Pancreas (tissue), 10 donors: Measurements from ENCODE around the gene ZIC2. TPM values are rescaled to one million over a fixed set of nuclear protein-coding genes. Genes with fewer than 3 reads are reported as not detected.

ENCODE experiments used
- ATAC-seq, 4 donors: fragments of 200-7000 bp; cut with Tn5 transposase; one replicate each; pipeline versions ENCODE4 v1.8.0 to v1.9.1; 2020; ENCODE audit warnings: mild to moderate bottlenecking in 4 of 4, moderate library complexity in 4 of 4
- DNase-seq, 6 donors: peaks; one replicate each; pipeline ENCODE4 v3.0.0-alpha.2; 2020
- FAIRE-seq: peaks from 2 replicates; lab custom pipeline; 2012; peaks lifted over from hg19 to GRCh38; lab: Jason Lieb, UNC
- H3K27ac ChIP-seq, 4 donors: fragments of 200-600 bp; sonication (generic); 1 replicate in 3 of 4; 2 replicates in 1 of 4; pipeline versions ENCODE4 v1.5.0 to v1.8.0; 2020
- H3K27me3 ChIP-seq, 4 donors: fragments of 200-600 bp; one replicate each; pipeline ENCODE4 v1.8.0; 2021
- H3K36me3 ChIP-seq, 3 donors: fragments of 200-600 bp; sonication (generic) in 1 of 3; one replicate each; pipeline versions ENCODE4 v1.5.0 to v1.8.0; 2020 to 2021
- H3K4me1 ChIP-seq, 3 donors: fragments of 200-600 bp; one replicate each; pipeline ENCODE4 v1.8.0; 2021
- H3K4me3 ChIP-seq, 4 donors: fragments of 200-600 bp; sonication (generic) in 2 of 4; one replicate each; pipeline versions ENCODE4 v1.5.0 to v1.8.0; 2020 to 2021
- H3K9me3 ChIP-seq, 4 donors: fragments of 200-600 bp; one replicate each; pipeline ENCODE4 v1.8.0; 2021
- CTCF ChIP-seq, 4 donors: fragments of 200-600 bp; sonication (generic) in 3 of 4; IDR thresholded peaks; one replicate each; pipeline versions ENCODE4 v1.5.0 to v1.8.0; 2021; ENCODE audit warnings: antibody characterized with exemption in 4 of 4
- WGBS, 2 donors: extraction: QIAGEN DNeasy Blood & Tissue Kit; methylation state at CpG; one replicate each; pipeline ENCODE4 v1.1.7; 2013; 5-methylcytosine and 5-hydroxymethylcytosine counted together
- intact Hi-C, 3 donors: fragments of 100-400 bp; cut with DNase I; formaldehyde crosslinking; loops; one replicate each; pipeline versions ENCODE4 v1.11.1 to v1.14.2; 2022
- polyA plus RNA-seq, 2 donors: library from polyadenylated mRNA; stranded (reverse); fragments of 200-250 nt; gene quantifications; one replicate each; pipeline ENCODE4 v1.2.3, GENCODE V29; 2013
- total RNA-seq, 6 donors: library from RNA; stranded (reverse); fragmentation: NEBNext Ultra II Directional in 4 of 6; extraction: Animal tissue kit (Norgen Biotek cat#: 25700) in 4 of 6; gene quantifications; one replicate each; pipeline versions ENCODE4 v1.2.1 to v1.2.4, GENCODE V29; 2021 to 2023
- donor health status: healthy with polysubstance abuse.
- donor health status: DM: no; HTN: no; CAD: no; lungs with moderate emphysema.
- donor health status: DM: no; HTN: no; CAD: no.
- donor health status: control.
- donor health status: control.
- donor health status: Bipolar disorder and iron deficiency.
- donor health status: DM: yes; HTN: yes; CAD: no.
- donor health status: DM: no; HTN: no; CAD: no.
- donor health status: DM: no; HTN: no; CAD: no.
- donor health status: DM: yes; HTN: yes; CAD: no.

The ZIC2 gene
- total and polyA plus RNA-seq, 8 donors: 0.47 TPM; not detected in 7

- no peaks in the 10 kb centered on the region for H3K9me3 ChIP-seq
These were observed 14.1 kb upstream of the ZIC2 start for GRCh38 chr13:99967498-99967868.

GRCh38 chr13:99967869-99968520, 13.6 kb upstream of the ZIC2 start:
- DNase-seq (no peak), ATAC-seq (no peak), FAIRE-seq (no peak)
- no peak for TF ChIP-seq CTCF (IDR thresholded peaks at IDR 0.05)
- Histone ChIP-seq H3K27me3 (peaks cover 15 to 73% (median 35%) of the 10 kb centered on the region in 4 donors), H3K4me1 (peaks cover 0 to 11% (median 7%) of the 10 kb centered on the region in 3 donors), H3K27ac (no peak overlapping the region), H3K4me3 (peak overlapping the region in 2 of 4 donors; percentile 17 to 39), H3K9me3 (no peaks in the 10 kb centered on the region), H3K36me3 (no peaks in the 10 kb centered on the region)
- intact Hi-C loops: no loop called here
- 15 to 18% methylated on average over 42 to 58 of the region's 58 CpGs for WGBS, 2 donors

More at GRCh38 chr13:99967498-99967868, 14.1 kb upstream of the ZIC2 start:
- peaks cover 15 to 73% (median 33%) of the 10 kb centered on the region in 4 donors for H3K27me3 ChIP-seq
- FAIRE-seq (no peak), ATAC-seq (no peak), DNase-seq (no peak)
- H3K36me3 ChIP-seq: no peaks in the 10 kb centered on the region
- WGBS, 2 donors: 81 to 86% methylated on average over 9 of the region's 9 CpGs
- peaks cover 0 to 11% (median 7%) of the 10 kb centered on the region in 3 donors for H3K4me1 ChIP-seq
- intact Hi-C loops: no loop called here
- H3K4me3 ChIP-seq: no peak overlapping the region
- H3K27ac ChIP-seq: no peak overlapping the region
- TF ChIP-seq CTCF (IDR thresholded peaks at IDR 0.05): no peak

- DNase-seq: peak in 2 of 6 donors; percentile 68 to 71
- FAIRE-seq: no peak
- peak overlapping the region in 2 of 4 donors; percentile 17 to 39 for H3K4me3 ChIP-seq
- peaks cover 15 to 74% (median 35%) of the 10 kb centered on the region in 4 donors for H3K27me3 ChIP-seq
- WGBS, 2 donors: 8 to 9% methylated on average over 78 to 81 of the region's 81 CpGs
- peaks cover 0 to 11% (median 7%) of the 10 kb centered on the region in 3 donors for H3K4me1 ChIP-seq
- H3K36me3 ChIP-seq: no peaks in the 10 kb centered on the region
- intact Hi-C loops: no loop called here
- H3K9me3 ChIP-seq: no peaks in the 10 kb centered on the region
- peak in 3 of 4 donors; percentile 63 to 77 (median 72) for ATAC-seq
- H3K27ac ChIP-seq: no peak overlapping the region
- no peak for TF ChIP-seq CTCF (IDR thresholded peaks at IDR 0.05)
These were observed 12.8 kb upstream of the ZIC2 start for GRCh38 chr13:99968521-99969452.

- peak overlapping the region in 1 of 4 donors; percentile 29 for H3K4me3 ChIP-seq
- no peak for ATAC-seq
- no peak overlapping the region for H3K27ac ChIP-seq
- H3K4me1 ChIP-seq: peaks cover 0 to 11% (median 7%) of the 10 kb centered on the region in 3 donors
- peaks cover 15 to 76% (median 39%) of the 10 kb centered on the region in 4 donors for H3K27me3 ChIP-seq
- no peaks in the 10 kb centered on the region for H3K36me3 ChIP-seq
- WGBS, 2 donors: 11 to 13% methylated on average over 30 to 52 of the region's 52 CpGs
- TF ChIP-seq CTCF (IDR thresholded peaks at IDR 0.05): no peak
- no peaks in the 10 kb centered on the region for H3K9me3 ChIP-seq
- intact Hi-C loops: no loop called here
- FAIRE-seq: no peak
- no peak for DNase-seq
These were observed 12.1 kb upstream of the ZIC2 start for GRCh38 chr13:99969453-99969918.
